GM19025 (cell line): ENCODE measurements around the gene PPP1R14D.

Source experiments
- ATAC-seq: cut with Tn5 transposase; IDR thresholded peaks from one replicate; pipeline ENCODE4 v1.9.1; 2021; ENCODE audit warnings: mild to moderate bottlenecking, low read depth, moderate library complexity; ENCODE audit not compliant: unreplicated experiment

PPP1R14D gene

GRCh38 chr15:40823572-40824343, 4.8 kb downstream of the PPP1R14D start:
- ATAC-seq = no peak

- no peak for ATAC-seq
Measured at GRCh38 chr15:40821195-40821594, 7.3 kb downstream of the PPP1R14D start.

GRCh38 chr15:40819048-40819447, 9.5 kb downstream of the PPP1R14D start:
- no peak for ATAC-seq

- no peak for ATAC-seq
Measured at GRCh38 chr15:40815042-40815698, 13.3 kb downstream of the PPP1R14D start.

- no peak for ATAC-seq
Measured at GRCh38 chr15:40812721-40813425, 15.6 kb downstream of the PPP1R14D start.

- ATAC-seq = no peak
Measured at GRCh38 chr15:40808861-40809450, 19.6 kb downstream of the PPP1R14D start.

GRCh38 chr15:40807888-40808461, 20.5 kb downstream of the PPP1R14D start:
- no peak for ATAC-seq

GRCh38 chr15:40807028-40807887, 21.2 kb downstream of the PPP1R14D start, which contains the start of the genes DNAJC17 and ZFYVE19:
Gene DNAJC17, minus strand, starts transcription at chr15:40807473. Its CDS starts 27 bp downstream, at chr15:40807446.
Gene ZFYVE19, plus strand, starts transcription at chr15:40807089. Its CDS starts 501 bp downstream, at chr15:40807590.
- ATAC-seq = peak; percentile 90

GRCh38 chr15:40806672-40807027, 21.9 kb downstream of the PPP1R14D start:
- no peak for ATAC-seq

GRCh38 chr15:40803688-40804087, 24.8 kb downstream of the PPP1R14D start:
- no peak for ATAC-seq

- no peak for ATAC-seq
Measured at GRCh38 chr15:40803076-40803475, 25.4 kb downstream of the PPP1R14D start.

- ATAC-seq = no peak
Measured at GRCh38 chr15:40799523-40799922, 29.0 kb downstream of the PPP1R14D start.

GRCh38 chr15:40796512-40796911, 32.0 kb downstream of the PPP1R14D start:
- ATAC-seq = no peak

- ATAC-seq = no peak
Measured at GRCh38 chr15:40796041-40796440, 32.5 kb downstream of the PPP1R14D start.

GRCh38 chr15:40793216-40793989, 35.1 kb downstream of the PPP1R14D start:
- no peak for ATAC-seq

- no peak for ATAC-seq
Measured at GRCh38 chr15:40792394-40792793, 36.1 kb downstream of the PPP1R14D start.

GRCh38 chr15:40790718-40791117, 37.8 kb downstream of the PPP1R14D start:
- no peak for ATAC-seq

- ATAC-seq = no peak
Measured at GRCh38 chr15:40789999-40790398, 38.5 kb downstream of the PPP1R14D start.

GRCh38 chr15:40789119-40789518, 39.4 kb downstream of the PPP1R14D start:
- ATAC-seq = no peak
